BJ (cell line): ENCODE measurements around the gene PPM1D. TPM values are rescaled to one million over a fixed set of nuclear protein-coding genes. Genes with fewer than 3 reads are reported as not detected.
A peak's percentile ranks its signal among the peaks of the same experiment; 100 is the strongest.

Source experiments
- CTCF ChIA-PET: fragments of 350-600 bp; formaldehyde crosslinking; extraction: SDS; loops from one replicate; lab custom pipeline; 2021; ENCODE audit warnings: antibody characterized with exemption, inconsistent platforms; lab: Yijun Ruan, JAX
- POLR2A ChIA-PET: fragments of 300-600 bp; sonication (Branson Sonifier 250); formaldehyde crosslinking; extraction: SDS; loops from one replicate; lab custom pipeline; 2021; ENCODE audit warnings: antibody characterized with exemption; lab: Charles Lee
- DNase-seq: peaks from one replicate; pipeline ENCODE4 v3.0.0-alpha.2; 2011; ENCODE audit warnings: low read depth
- H3K27me3 ChIP-seq: 2 replicates; pipeline ENCODE4 v1.6.0; 2011; ENCODE audit warnings: low read length; ENCODE audit not compliant: control insufficient read depth, insufficient read depth
- H3K36me3 ChIP-seq: 2 replicates; pipeline ENCODE4 v1.5.1; 2011; ENCODE audit warnings: low read length; ENCODE audit not compliant: control insufficient read depth, insufficient read depth
- H3K4me3 ChIP-seq: 2 replicates; pipeline ENCODE4 v1.5.1; 2011; ENCODE audit warnings: low read depth, mild to moderate bottlenecking, control low read depth, low read length
- CTCF ChIP-seq: IDR thresholded peaks from 2 replicates; pipeline ENCODE4 v1.5.1; 2011; ENCODE audit warnings: low read depth, mild to moderate bottlenecking, control low read depth, inconsistent platforms, low read length, moderate library complexity; ENCODE audit not compliant: insufficient read depth
- polyA plus RNA-seq: library from polyadenylated mRNA; depleted of rRNA; stranded (reverse); fragments of >200 nt; gene quantifications from 2 replicates; pipeline ENCODE4 v1.2.3, GENCODE V29; 2011

Gene PPM1D
- polyA plus RNA-seq, 1 experiment, result 4.2 TPM

- Histone ChIP-seq H3K4me3 (no peak overlapping the region), H3K36me3 (no peaks in the 10 kb centered on the region), H3K27me3 (no peaks in the 10 kb centered on the region)
- no peak for DNase-seq
- ChIA-PET CTCF (interaction anchor here (0.6 to 1.9 kb wide), 2 partner anchors 11 to 76 kb away, joined by 4 to 13 read pairs; no protein-coding TSS in a partner anchor), POLR2A (no interaction called here)
- TF ChIP-seq CTCF, result no peak
Observed at GRCh38 chr17:60565233-60565632, 34.8 kb upstream of the PPM1D start.

GRCh38 chr17:60573236-60574051, 26.5 kb upstream of the PPM1D start:
- ChIA-PET CTCF (interaction anchor here (0.7 to 2.9 kb wide), 6 partner anchors 38 to 73 kb away, joined by 3 to 12 read pairs (median 3); partner anchors contain the start of gene APPBP2), POLR2A (interaction anchor here (0.6 kb wide), 1 partner anchor 12 kb away, joined by 3 read pairs; no protein-coding TSS in a partner anchor)
- Histone ChIP-seq H3K4me3 (no peak overlapping the region), H3K27me3 (no peaks in the 10 kb centered on the region), H3K36me3 (no peaks in the 10 kb centered on the region)
- no peak for DNase-seq
- TF ChIP-seq CTCF, result 0 out of 2 replicates have a peak, but pooled peaks have one; percentile 14

GRCh38 chr17:60577147-60577915, 22.7 kb upstream of the PPM1D start:
- H3K36me3 ChIP-seq, result no peaks in the 10 kb centered on the region
- DNase-seq, result no peak
- no peaks in the 10 kb centered on the region for H3K27me3 ChIP-seq
- TF ChIP-seq CTCF, result no peak; the same call in 1 of the 2 replicates
- peak overlapping the region; percentile 30 for H3K4me3 ChIP-seq
- CTCF ChIA-PET, result interaction anchor here (0.8 to 3.2 kb wide), 9 partner anchors 12 to 435 kb away, joined by 3 to 18 read pairs (median 4); partner anchors contain the start of gene PPM1D
- POLR2A ChIA-PET, result interaction anchor here (0.7 kb wide), 1 partner anchor 114 kb away, joined by 4 read pairs; no protein-coding TSS in a partner anchor

- no peak for DNase-seq
- no peak overlapping the region for H3K4me3 ChIP-seq
- no peaks in the 10 kb centered on the region for H3K36me3 ChIP-seq
- no peaks in the 10 kb centered on the region for H3K27me3 ChIP-seq
- POLR2A ChIA-PET, result interaction anchor here (0.6 kb wide), 1 partner anchor 174 kb away, joined by 7 read pairs; no protein-coding TSS in a partner anchor
- no peak for TF ChIP-seq CTCF
- CTCF ChIA-PET, result interaction anchor here (1.5 kb wide), 1 partner anchor 59 kb away, joined by 6 read pairs; no protein-coding TSS in a partner anchor
Observed at GRCh38 chr17:60579090-60579489, 20.9 kb upstream of the PPM1D start.
